COR-L47 (cell line): ENCODE results near the gene PARD3B.

Source experiments
- DNase-seq: peaks from one replicate; lab custom pipeline; 2025; lab: John Stamatoyannopoulos, UW

Gene PARD3B

GRCh38 chr2:205139822-205140463 is 594.7 kb downstream of the PARD3B start:
- DNase-seq = peak; percentile 11

GRCh38 chr2:205141381-205141780 is 596.1 kb downstream of the PARD3B start:
- DNase-seq = no peak

DNA sequence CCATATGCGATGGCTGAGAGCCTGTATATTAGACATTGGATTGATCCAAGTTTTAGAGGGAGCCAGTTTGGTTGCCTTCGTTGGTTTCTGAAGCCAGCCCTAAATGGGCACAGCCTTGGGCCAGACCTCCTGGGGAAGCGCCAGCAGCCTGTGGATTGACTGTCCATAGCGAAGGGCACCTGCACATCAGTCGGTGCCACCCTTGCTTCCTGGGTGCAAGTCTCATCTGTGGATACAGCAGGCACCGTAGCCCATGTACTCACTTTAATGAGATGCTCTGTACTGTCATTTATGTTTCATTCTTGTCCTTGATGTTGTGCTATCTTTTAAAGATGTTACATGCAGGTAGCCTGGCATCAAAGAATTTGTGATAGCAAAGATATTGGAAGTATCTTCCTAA is 600.6 kb downstream of the PARD3B start:
- DNase-seq = no peak

GRCh38 chr2:205148755-205149154 is 603.5 kb downstream of the PARD3B start:
- DNase-seq = peak; percentile 44

- no peak for DNase-seq
Observed at GRCh38 chr2:205156457-205156856, 611.2 kb downstream of the PARD3B start.

- no peak for DNase-seq
Observed at GRCh38 chr2:205158404-205158803, 613.1 kb downstream of the PARD3B start.

DNA sequence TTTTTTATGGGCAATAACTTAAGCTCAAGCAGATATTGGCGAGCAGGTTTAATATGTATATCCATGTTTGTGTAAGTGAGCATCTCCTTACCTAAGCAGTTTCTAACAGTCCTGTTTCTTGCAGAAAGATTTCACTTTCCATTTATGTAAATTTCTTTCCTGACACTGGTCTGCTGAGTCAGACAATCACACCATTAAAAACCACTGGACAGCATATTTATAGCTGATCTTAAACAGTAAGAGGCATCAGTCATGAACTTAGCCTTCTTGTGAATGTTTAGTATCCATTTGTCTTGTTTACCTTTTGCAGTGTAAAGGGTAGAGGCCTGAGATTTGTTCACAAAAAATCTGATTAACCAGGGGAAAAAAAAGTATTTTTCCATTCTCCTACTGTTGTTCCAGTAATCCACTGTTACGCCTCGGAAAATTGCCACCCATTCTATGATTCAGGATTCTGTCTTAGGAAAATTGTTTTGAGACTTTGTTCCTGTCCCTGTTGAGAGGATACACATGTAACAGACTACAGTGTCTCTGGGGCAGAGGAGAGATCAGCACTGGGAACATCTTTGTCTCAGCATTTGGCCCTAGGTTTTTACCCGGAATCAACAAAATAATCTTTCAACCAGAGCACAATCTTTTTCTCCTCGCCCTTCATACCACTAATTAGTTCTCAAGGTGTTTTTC is 616.0 kb downstream of the PARD3B start:
- DNase-seq = no peak

- no peak for DNase-seq
Observed at GRCh38 chr2:205166745-205167144, 621.5 kb downstream of the PARD3B start.

DNA sequence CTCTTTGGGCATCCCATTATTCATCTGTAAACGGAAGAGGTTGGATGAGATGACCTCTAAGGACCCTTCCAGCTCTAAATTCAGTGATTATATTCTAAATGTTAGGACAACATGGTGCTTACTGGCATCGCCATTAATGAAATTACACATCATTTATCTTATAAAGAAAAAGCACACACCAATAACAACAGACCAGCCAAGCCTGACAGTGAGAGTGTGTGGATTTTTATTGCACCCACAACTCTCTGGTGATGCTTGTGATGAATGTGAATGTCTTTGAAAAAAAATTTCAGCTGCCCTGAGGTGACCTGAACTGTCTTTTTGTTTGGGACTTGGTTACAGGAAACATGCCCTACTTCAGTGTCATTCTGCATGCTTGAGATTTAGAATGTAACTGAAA is 623.7 kb downstream of the PARD3B start:
- DNase-seq = no peak

DNA sequence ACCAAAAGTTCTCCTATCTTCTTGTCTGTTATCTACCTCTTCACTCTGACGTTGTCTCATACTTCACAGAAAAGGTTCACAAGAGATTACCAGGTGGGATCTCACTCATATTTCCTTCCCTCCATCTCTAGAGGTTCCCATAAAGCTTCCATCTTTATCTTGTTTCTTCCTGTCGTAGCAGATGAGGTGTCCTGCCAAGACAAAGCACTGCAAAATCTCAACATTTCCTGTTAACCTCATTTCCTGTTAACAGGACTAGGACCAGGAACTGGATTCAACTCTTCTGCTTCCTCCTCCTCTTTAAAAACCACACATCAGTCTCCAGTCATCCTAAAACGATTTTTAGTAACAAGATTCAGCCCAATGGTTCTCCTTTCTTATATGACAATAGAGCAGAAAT is 624.2 kb downstream of the PARD3B start:
- no peak for DNase-seq

DNA sequence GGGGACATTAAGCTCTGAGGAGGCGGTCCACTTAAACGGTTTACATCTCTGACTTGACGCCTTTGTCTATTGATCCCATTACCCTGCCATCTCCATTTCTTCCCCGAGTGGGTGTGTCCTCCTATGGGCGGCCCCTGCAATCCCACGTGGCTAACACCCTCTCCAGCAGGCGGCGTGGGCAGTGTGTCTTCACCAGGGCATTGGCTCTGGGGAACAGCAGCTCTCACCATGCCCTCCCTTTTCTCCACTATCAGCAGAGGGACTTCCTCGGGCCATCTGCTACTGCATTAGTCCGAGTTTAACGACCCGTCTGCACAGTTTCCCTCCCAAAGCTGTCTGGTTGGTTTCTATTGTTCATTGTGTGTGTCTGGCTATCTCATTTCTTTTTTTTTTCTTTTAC is 625.1 kb downstream of the PARD3B start:
- DNase-seq = no peak

- DNase-seq = no peak
Observed at GRCh38 chr2:205171261-205171940, 626.1 kb downstream of the PARD3B start.

- no peak for DNase-seq
Observed at GRCh38 chr2:205175831-205176230, 630.6 kb downstream of the PARD3B start.

- DNase-seq = no peak
Observed at GRCh38 chr2:205176546-205176945, 631.3 kb downstream of the PARD3B start.

GRCh38 chr2:205177546-205177945 is 632.3 kb downstream of the PARD3B start:
- DNase-seq = no peak

DNA sequence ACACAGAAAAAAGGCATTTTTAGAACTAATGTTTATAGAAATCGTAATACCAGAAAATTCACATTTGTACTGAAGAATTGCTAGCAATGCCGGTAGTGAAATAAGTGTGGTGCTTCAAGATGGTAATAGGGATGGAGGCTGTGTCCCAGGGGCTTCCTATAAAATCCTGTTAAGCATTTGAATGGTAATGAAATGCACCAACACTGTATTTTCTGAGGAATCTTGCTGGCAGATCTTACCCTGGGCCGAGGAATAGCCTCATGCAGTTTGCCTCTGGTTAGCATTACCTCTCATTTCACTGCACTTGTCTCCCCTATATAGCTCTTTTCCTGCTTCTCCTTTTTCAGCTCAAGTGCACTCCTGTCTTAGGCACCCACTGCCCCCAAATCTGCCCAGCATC is 635.5 kb downstream of the PARD3B start:
- DNase-seq = no peak

GRCh38 chr2:205187731-205188130 is 642.5 kb downstream of the PARD3B start:
- DNase-seq = no peak

DNA sequence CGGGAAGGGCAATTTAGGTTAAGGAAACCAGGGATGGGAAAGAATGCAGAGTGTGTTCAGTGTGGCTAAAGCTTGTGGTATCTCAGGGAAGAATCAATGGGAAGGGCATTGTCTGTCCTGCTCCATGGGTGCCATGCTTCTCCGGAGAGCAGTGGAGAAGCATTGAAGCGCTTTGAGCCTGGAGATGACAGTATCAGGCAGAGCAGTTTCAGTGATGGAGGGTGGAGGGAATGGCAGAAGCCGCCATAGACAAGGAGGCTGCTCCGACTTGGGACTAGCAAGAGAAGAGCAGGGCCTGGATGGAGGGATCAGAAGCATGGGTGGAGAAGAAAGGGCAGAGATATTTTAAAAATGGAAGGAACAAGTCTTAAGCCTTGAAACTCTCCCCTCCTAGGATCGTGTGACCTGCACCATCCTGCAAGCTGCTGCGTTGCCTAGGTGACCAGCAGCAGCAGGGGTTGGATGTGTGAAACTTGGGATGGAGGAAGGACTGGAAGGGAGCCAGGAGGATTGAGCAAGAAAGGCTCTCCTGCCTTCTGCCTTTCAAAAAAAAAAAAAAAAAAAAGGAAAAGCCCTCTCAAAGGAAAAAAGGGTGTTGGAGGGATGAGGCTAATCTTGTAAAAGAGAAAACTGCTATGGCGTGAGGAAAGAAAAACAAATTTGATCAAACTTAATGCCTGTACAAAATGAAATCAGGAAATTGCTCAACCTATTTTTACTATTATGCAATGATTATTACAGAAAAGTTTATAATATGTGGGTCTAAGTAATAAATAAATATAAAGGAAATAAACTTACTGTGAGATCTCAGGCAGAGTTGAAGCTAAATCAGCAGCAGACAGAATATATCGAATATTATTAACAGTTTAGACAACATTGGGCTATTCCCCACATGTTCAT is 643.2 kb downstream of the PARD3B start:
- DNase-seq = peak; percentile 71

DNA sequence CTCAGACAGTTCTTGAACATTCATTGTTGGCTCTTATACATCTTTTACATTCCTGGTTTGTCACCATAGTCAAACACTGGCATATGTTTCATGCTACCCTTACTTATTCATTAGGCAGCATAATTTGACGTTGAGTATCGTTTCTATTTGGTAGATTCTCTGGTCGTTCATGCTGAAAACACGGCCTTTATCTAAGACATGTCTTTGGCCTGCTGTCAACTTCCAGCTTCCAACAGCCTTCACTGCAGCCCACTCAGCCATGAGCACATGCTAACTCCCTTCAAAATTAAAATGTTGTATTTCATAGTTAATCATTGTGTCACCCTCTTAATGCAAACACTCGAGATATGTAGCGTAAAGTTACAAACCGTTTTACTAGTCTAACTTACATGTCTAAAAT is 644.0 kb downstream of the PARD3B start:
- DNase-seq = no peak

- DNase-seq = no peak
Observed at GRCh38 chr2:205190528-205190927, 645.3 kb downstream of the PARD3B start.

DNA sequence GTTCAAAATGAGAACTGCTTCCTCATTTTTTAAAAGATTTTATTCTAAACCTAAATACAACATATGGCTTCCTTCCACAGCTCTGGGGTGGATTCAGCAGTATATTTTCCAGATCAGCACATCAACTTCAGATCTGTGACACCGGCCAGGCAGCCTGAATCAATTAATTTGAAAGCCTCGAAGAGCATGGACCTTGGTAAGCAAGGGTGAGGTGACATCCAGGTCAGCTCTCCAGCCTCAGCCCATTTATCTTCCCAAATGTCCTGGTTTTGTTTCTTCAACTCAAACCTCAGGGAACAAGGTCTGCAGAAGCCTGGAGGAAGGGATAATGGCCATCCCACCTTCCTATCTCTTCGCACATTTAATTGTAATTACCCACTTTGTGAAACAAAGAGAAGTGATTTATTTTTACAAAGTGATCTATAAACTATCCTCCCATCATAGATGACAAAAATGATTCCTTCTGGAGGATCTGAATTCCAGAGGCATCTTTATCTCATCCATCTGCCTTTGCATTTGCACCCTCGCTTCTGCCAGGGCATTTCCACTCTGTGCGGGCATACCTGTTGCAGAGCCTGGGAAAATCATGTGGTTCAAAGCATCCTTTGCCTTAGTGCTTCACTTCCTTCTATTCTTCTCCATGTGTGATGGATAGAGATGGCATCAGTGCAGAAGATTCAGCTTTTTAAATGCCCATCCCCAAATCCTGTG is 648.0 kb downstream of the PARD3B start:
- no peak for DNase-seq

DNA sequence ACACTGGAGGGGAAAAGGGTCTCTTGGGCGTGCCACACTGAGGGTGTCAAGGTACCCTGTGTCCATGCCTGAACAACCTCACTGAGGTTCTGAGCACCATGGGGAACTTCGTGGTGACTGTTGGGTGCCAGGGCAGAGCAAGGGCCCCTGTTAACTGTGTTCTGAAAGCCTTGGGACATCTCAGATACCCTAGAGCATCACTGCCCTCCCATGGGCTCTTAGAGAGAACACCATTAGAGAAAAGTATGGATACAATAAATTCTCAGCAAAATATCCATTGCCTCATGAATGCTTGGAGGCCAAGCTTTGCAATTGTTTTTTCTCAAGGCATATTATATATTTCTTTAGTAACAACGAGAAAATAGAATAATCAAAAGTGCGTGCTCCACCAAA is 648.6 kb downstream of the PARD3B start:
- no peak for DNase-seq
